GM18511 (cell line): Measurements from ENCODE around the gene CELSR3.

Source experiments
- ATAC-seq: cut with Tn5 transposase; IDR thresholded peaks from one replicate; pipeline ENCODE4 v1.9.1; 2021; ENCODE audit warnings: mild to moderate bottlenecking, moderate library complexity; ENCODE audit not compliant: unreplicated experiment

The CELSR3 gene, protein sequence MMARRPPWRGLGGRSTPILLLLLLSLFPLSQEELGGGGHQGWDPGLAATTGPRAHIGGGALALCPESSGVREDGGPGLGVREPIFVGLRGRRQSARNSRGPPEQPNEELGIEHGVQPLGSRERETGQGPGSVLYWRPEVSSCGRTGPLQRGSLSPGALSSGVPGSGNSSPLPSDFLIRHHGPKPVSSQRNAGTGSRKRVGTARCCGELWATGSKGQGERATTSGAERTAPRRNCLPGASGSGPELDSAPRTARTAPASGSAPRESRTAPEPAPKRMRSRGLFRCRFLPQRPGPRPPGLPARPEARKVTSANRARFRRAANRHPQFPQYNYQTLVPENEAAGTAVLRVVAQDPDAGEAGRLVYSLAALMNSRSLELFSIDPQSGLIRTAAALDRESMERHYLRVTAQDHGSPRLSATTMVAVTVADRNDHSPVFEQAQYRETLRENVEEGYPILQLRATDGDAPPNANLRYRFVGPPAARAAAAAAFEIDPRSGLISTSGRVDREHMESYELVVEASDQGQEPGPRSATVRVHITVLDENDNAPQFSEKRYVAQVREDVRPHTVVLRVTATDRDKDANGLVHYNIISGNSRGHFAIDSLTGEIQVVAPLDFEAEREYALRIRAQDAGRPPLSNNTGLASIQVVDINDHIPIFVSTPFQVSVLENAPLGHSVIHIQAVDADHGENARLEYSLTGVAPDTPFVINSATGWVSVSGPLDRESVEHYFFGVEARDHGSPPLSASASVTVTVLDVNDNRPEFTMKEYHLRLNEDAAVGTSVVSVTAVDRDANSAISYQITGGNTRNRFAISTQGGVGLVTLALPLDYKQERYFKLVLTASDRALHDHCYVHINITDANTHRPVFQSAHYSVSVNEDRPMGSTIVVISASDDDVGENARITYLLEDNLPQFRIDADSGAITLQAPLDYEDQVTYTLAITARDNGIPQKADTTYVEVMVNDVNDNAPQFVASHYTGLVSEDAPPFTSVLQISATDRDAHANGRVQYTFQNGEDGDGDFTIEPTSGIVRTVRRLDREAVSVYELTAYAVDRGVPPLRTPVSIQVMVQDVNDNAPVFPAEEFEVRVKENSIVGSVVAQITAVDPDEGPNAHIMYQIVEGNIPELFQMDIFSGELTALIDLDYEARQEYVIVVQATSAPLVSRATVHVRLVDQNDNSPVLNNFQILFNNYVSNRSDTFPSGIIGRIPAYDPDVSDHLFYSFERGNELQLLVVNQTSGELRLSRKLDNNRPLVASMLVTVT (N-terminal part only)

DNA sequence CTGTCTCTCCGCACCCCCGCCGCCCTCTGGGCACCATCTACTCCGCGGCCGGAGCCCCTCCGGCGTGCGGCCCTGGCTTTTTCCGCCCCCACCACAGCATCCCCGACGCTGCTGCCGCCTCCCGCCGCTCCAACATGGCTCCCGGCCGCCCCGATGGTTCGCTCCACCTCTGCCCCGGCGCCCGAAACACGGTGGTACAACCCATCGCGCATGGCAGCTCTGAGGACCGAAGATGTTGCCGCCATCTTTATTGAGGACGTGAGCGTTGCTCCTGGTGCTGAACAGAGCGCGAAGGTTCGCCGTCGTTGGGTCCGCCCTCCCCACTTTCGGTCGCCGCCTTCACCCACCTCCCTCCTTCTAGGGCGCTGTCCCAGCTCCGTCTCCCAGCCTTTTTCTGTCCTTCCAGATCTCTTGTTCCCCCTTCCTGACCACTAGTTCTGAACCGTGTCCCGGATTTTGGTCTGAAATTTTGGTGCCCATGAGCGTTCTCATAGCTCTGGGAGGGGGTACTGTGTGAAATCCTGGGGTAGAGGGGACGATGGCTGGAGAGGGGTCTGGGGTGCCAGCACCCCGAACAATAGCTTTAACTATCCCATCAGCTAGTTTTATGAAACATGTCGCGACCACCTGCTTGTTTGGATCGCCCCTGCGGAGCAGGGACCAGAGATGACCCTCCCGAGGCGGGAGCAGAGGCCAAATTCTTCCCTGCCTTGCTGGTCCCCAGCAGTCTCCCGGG, at the start of gene CELSR3:
CELSR3 (minus strand) TSS at position 134 of the 736 bp plus-strand sequence. CDS start 252 bp downstream, outside the sequence.
- no peak for ATAC-seq

DNA sequence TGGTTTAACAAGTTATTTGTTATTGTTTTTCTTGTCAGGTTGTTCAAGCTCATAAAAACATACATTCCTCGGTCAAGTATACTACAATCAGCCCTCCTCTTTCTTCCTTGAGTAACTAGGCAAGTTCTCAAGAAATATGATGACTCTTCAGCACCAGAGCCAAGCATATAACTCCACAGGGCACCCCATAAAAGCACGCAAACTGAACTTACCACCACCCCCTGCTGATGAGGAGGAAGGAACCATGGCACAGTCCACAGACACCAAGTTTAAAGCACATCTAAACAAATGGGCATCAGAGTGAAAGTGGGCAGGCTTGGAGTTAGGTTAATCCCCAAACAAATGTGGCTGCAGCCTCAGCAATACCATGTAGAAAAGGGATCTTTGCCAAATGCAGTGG, 49.0 kb upstream of the CELSR3 start:
- ATAC-seq = no peak

DNA sequence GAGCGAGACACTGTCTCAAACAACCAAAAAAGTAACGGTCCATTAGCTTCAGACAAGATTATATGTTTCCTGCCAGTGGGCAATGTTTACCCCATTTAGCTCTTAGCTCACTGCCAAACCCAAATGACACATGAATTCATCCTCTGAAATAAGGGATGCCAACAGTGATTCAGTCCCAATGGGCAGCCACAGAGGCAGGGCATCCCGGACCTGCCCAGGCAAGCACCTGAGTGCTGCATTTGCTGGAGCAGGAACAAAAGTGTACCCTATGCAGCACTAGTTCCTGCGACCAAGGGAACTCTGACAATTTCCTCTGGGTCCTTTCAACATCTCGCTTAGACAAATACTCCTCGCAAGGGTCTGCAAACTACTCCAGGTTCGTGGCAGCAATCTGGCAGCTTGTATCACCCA, 46.4 kb upstream of the CELSR3 start:
- no peak for ATAC-seq

DNA sequence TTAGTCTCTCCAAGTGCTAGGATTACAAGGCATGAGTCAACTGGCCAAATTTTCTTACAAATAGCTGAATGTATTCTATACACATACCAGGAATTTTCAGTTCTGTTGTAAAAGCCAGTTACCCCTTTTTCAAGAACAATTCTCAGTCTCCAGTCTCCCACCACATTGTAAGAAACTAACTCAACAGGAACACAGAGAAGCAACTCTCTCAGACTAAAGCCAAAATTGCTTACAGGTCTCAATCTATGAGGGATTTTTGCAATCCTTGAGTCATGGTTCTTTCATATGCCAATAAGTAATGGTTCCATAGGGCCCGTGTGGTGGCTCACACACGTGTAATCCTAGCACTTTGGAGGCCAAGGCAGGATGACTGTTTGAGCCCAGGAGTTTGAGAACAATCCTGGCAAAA, 45.8 kb upstream of the CELSR3 start:
- no peak for ATAC-seq

DNA sequence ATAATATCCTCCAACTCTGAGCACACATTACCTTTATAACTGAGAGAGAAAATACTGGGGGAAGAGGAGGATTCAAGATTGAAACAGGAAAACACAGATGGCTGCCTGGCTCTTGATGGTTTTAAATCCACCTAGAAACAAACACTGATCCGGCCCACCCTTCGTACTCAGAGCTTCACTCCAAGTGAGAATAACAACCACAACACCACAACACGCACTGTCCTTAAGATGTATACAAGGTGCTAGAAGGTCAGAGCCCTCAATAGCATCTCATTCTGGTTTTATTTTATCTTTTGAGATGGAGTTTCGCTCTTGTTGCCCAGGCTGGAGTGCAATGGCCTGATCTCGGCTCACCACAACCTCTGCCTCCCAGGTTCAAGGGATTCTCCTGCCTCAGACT, 44.5 kb upstream of the CELSR3 start:
- no peak for ATAC-seq

DNA sequence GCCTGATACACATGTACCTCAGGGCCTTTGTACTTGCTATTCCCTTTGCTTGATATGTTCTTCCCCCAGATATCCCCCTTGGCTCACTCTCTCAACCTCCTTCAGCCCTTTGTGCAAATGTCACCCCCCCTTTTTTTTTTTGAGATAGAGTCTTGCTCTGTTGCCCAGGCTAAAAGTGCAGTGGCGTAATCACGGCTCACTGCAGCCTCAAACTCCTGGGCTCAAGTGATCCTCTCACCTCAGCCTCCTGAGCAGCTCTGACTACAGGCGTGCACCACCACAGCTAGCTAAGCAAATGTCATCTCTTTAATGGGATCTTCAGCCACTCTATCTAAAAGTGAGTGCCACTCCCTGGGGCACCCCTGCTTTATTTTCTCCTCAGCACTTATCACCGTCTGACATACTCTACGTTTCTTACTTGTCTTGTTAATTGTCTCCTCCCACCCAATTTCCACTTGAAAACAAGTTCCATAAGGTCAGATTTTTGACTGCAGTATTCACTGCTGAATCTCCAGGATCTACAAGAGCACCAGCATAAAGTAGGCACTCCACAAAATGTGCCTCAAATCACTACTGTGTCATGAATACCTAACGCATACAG, 39.7 kb upstream of the CELSR3 start:
- ATAC-seq = no peak

DNA sequence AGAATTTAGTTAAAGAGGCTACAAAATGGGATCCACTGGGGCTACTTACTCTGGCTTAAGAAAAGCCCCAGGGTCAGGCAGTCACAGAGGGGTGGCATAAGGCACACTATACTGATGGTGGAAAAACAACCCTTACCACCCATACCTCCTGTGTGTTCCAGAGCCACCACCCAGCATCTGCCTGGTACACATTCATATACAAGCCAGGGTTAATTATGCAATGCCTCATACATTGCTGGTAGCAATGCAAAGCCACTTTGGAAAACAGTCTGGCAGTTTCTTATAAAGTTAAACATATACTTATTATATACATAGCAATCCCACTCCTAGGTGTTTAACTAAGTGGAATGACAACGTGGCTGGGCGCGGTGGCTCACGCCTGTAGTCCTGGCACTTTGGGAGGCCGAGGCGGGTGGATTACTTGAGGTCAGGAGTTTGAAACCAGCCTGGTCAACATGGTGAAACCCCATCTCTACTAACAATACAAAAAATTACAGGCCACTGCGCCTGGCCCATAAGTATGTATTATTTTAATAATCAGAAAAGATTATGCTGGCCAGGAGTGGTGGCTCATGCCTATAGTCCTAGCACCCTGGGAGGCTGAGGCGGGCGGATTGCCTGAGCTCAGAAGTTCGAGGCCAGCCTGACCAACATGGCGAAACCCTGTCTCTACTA, 38.2 kb upstream of the CELSR3 start:
- ATAC-seq = no peak

DNA sequence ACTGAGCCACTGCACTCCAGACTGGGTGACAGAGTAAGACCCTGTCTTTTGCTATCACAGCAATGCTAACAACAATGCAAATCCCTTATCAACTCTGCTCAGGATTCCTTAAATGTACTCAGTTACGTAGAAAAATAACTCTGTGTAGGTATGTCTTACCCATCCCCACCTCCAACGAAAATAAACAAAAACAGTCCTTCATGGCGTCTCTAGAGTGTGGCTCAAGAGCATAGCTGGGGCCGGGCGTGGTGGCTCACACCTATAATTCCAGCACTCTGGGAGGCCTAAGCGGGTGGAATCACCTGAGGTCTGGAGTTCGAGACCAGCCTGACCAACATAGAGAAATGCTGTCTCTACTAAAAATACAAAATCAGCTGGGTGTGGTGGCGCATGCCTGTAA, 36.2 kb upstream of the CELSR3 start:
- no peak for ATAC-seq

DNA sequence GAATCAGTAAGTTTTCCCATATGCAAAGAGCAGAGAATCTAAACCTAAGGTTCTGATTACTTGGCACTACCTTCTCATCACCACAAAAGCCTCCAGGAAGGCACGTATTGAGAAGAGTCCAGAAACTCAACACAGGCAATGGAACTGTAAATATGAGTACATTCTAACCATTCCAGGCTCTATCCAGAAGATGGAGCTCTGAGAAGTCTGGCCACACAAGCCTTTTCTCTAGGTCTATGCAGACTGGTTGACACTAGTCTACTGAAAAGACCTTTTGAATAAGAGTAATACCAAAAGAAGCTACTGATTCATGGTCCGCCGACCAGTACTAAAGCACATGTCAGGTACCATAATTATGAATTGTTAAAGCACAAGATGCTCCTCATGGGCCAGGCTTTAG, 35.3 kb upstream of the CELSR3 start:
- ATAC-seq = no peak

DNA sequence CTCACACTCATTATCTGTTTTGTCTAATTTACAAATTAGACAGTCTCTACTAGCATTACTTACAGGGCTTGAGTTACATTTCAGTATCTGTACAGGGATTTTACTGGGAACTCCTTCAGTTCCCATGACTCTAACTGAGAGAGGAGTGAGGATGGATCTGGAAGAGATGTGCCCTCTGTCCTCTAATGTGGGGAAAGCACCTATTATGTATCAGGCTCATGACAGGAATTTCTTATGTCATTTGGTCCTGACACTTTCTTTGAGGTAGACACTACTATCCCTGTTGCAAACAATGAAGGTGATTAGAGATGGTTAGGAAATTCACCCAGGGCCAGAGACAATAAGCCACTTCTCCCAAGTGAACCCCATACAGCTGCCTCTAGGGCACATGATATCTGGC, 33.9 kb upstream of the CELSR3 start:
- no peak for ATAC-seq

DNA sequence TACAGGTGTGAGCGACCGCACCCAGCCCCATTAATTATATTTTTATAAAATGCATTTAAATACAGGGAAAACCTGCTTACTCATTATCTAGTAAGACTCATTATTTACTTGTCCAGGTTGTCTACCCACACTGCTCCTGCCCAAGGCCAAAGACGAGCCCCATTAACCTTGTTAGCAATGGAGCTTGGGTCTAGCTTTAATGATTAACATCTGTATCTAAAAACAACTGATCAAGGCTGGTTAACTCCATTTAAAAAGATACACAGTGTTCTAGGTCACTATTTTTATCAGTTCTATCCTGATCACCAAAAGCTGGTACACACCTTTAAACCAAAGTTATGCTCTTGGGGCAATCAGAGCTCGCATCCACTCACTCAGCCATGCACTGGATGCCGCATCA, 33.5 kb upstream of the CELSR3 start:
- ATAC-seq = no peak

DNA sequence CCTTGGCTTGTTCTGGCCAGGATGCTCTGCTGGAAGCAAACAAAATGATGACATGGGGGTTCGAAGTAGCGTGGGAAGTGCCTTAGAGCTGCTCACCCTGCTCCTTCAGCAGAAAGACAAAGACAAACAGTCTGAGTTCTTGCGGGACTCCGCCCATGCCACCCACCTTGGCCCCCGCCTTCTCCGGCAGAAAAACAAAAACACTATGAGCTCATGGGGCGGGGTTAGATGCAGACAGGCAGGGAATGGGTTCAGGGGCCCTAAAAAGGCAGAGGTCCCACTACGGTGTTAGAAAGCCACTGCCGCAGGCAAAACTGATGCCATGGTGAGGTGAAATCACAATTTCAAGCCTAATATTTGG, 32.7 kb upstream of the CELSR3 start:
- ATAC-seq = no peak

DNA sequence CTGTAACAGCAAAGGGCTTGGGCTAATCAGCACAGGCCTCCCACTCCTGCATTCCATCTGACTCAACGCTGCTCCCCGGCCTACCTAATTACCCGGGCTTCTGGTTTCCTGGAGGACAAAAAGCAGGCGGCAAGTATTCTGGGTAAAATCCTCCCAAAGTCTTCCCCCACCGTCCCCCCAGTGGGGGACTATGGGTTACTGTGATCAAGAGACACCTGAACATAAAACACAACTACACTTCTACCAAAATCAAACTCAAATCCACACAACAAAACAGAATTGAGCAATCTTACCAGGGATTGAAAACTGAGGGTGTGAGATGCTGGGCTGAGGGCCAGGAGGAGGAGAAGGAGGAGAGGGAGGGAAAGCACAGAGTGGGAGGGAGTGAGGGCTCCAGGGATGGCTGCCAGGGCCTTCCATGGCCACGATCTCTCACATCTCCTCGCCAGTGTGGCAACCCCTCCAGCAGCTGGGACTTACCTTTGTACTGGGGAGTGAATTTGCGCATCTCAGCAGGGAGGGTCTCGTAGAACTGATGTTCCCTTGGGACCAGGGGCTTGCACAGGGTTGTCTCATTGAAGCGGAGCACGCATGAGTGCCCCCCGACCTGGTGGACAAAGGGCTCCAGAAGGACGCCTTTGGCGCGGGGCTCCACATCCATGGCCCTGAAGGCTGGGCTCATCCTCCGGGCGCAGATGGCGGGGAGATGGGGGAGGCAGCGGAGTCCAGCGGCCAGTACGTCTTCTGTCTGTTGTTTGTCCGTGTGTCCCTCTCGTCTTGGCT, 32.1 kb upstream of the CELSR3 start:
- ATAC-seq = no peak

DNA sequence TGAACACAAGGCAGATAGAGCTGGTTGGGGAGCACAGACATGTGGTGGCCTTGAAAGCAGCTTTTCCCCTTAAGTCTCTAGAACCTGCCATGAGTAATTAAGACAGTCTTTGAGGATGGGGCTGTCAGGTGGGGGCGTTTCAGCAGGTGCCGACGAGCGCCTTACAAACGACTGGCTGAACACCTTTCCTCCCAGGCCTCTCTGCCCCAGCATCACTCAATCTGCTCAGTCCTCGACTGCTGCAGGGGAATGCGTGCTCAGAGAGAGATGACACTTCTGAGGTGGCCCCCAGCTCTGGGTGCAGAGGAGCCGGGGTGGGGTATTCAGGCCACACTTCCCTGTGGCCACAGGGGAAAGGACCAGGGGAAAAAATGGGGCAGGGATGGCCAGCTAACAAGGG, 31.1 kb upstream of the CELSR3 start:
- no peak for ATAC-seq

DNA sequence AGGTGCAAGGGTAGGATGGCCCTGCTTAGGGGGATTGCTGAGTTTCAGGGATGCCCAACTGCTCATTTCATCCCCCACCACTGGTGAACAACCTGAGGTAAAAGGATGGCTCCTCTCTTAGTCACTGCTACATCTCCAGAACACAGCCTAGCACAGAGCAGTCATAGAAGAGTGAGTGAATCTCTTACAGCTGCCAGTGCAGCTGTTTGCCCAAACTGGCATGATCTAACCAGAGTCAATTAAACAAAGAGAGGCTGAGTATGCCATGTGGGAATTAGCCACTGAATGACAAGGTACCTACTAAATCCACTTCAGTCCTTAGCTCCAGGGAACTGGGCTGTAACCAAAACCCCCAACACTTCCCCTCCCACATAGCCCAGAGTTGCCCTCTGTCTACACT, 29.9 kb upstream of the CELSR3 start:
- no peak for ATAC-seq

DNA sequence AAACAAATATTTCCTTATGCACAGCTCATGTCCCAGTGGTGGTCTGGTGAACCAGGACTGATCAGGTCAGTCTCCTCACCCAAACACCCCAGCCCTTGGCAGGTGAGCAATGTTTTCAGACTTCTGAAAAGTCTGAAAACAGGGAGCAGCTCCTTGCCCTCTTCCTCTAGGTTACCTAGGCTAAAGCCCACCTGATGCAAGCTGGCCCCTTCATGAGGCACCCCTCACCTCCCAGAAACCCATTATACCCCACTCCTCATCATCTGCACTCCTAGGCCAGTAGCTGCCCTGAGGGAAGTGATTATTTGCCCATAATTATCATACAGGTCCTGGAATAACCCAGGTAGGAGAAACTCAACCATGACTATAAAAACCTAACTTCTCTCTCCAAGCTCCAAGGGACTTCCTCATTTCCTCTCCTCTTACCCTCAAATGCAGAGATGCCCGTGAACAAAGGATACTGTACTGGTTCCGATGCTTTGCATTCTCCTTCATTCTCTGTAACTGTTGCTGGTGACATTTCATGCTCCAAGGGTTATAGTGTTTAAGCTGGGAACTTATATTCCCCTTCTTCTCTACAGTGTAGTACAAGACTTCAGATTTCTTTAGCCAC, 28.3 kb upstream of the CELSR3 start:
- no peak for ATAC-seq

DNA sequence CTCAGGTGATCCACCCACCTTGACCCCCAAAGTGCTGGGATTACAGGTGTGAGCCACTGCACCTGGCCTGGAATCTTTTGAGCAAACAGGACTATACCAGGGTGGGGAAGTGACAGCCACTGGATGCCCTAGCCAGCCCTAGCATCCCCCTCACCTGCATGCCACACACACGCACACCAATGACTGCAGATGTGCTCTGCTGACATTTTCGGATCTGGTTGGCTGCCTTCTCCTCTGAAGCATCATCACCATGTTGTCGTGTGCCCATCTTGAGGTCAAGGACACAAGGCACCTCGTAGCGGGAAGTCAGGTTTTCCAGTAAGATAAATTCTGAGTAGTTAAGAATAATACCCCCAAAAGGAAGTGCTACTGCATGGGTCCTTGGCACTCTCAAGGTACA, 26.7 kb upstream of the CELSR3 start:
- no peak for ATAC-seq

DNA sequence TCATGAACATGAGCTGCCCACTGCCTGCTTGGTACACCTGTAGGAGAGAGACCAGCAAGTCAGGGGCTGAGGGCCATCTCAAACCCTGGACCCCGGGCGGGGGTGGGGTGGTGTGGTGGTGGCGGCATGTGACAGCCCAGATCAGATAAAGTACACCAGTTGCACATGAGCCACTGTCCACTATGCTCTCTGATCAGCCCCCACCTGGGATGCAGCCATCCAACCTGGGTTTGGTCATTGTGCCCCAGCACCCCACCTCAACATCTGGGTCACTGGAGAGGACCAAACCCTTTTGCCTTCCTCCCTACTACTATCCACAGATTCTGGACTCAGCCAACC, 26.0 kb upstream of the CELSR3 start:
- ATAC-seq = no peak
